Endodermal cell (in vitro differentiated cells): ENCODE measurements around the gene BNIP2. TPM values are rescaled to one million over a fixed set of nuclear protein-coding genes. Genes with fewer than 3 reads are reported as not detected.

ENCODE experiments used
- DNase-seq: peaks from one replicate; pipeline ENCODE4 v3.0.0-alpha.2; 2017
- H3K27ac ChIP-seq: 2 replicates; pipeline ENCODE4 v1.5.1; 2013; ENCODE audit warnings: mild to moderate bottlenecking, low read depth, low read length, moderate library complexity
- H3K27me3 ChIP-seq: 2 replicates; pipeline ENCODE4 v1.6.1; 2013; ENCODE audit warnings: mild to moderate bottlenecking, low read length, moderate library complexity; ENCODE audit not compliant: insufficient read depth, control insufficient read depth, poor library complexity, severe bottlenecking
- H3K36me3 ChIP-seq: 2 replicates; pipeline ENCODE4 v1.7.0; 2013; ENCODE audit warnings: mild to moderate bottlenecking, low read length, moderate library complexity; ENCODE audit not compliant: control insufficient read depth, insufficient read depth
- H3K4me1 ChIP-seq: one replicate; pipeline ENCODE4 v1.7.0; 2013; ENCODE audit warnings: low read length; ENCODE audit not compliant: control insufficient read depth, insufficient read depth
- H3K4me3 ChIP-seq: 2 replicates; pipeline ENCODE4 v1.5.1; 2013; ENCODE audit warnings: mild to moderate bottlenecking, low read length, moderate library complexity
- H3K9ac ChIP-seq: 2 replicates; pipeline ENCODE4 v1.6.1; 2013; ENCODE audit warnings: mild to moderate bottlenecking, low read length, moderate library complexity; ENCODE audit not compliant: poor library complexity, severe bottlenecking; ENCODE audit errors: extremely low read depth
- H3K9me3 ChIP-seq: 2 replicates; pipeline ENCODE4 v1.6.1; 2013; ENCODE audit warnings: mild to moderate bottlenecking, low read length, moderate library complexity; ENCODE audit not compliant: control insufficient read depth
- H3K27ac Mint-ChIP-seq: 2 replicates; pipeline ENCODE4 v1.8.0; 2020; ENCODE audit warnings: mixed read lengths
- H3K27me3 Mint-ChIP-seq: 2 replicates; pipeline ENCODE4 v1.8.0; 2021; ENCODE audit warnings: mild to moderate bottlenecking, mixed read lengths; ENCODE audit not compliant: insufficient read depth
- H3K36me3 Mint-ChIP-seq: 2 replicates; pipeline ENCODE4 v1.8.0; 2020; ENCODE audit warnings: low read depth, mixed read lengths
- H3K4me1 Mint-ChIP-seq: 2 replicates; pipeline ENCODE4 v1.8.0; 2020; ENCODE audit warnings: mixed read lengths
- H3K4me3 Mint-ChIP-seq: 2 replicates; pipeline ENCODE4 v1.8.0; 2020; ENCODE audit warnings: mild to moderate bottlenecking, moderate library complexity, mixed read lengths
- H3K9me3 Mint-ChIP-seq: 2 replicates; pipeline ENCODE4 v1.8.0; 2020; ENCODE audit warnings: mild to moderate bottlenecking, mixed read lengths
- WGBS, 2 experiments: methylation state at CpG; one replicate each; pipeline versions ENCODE4 v1.1.5 to v1.1.7; 2013; ENCODE audit warnings: missing lambda C conversion rate in 2 of 2, mixed read lengths in 1 of 2; ENCODE audit not compliant: insufficient coverage in 1 of 2, insufficient read length in 1 of 2; 5-methylcytosine and 5-hydroxymethylcytosine counted together
- total RNA-seq, 2 donors: library from RNA; stranded (reverse); fragmentation: NEBNext Ultra II Directional in 1 of 2; extraction: Animal tissue kit (Norgen Biotek cat#: 25700) in 1 of 2; gene quantifications; 2 replicates in 1 of 2; 3 replicates in 1 of 2; pipeline ENCODE4 v1.2.1, GENCODE V29; 2021
- TF ChIP-seq, protein P1 (sequence below): fragments of 200-600 bp; sonication (generic); conservative IDR thresholded peaks from 2 replicates; pipeline ENCODE4 v1.5.0; 2021; ENCODE audit warnings: antibody characterized with exemption, mild to moderate bottlenecking

BNIP2 gene
- total RNA-seq, 2 donors from 2014 or later, result 52.3 to 52.6 TPM

DNA sequence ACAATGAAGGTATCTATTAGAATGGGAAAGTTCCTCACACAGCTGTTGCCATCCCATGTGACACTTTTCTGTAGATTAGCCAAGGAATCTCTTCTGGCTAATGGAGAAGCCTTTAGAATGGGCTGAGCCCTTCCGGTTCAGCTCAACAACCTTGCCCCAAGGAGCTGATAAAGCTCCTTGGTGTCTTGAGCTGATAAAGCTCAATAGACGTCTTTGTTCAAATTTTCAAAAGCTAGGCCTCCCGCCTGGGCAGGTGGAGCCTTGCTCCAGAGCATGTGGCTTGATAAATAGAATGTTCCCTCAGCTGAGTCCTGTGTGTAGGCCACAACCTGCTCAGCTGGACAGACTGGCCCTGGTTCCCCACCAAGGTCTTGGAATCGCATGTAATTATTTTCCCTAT is 7.2 kb upstream of the BNIP2 start:
- no peaks in the 10 kb centered on the region for H3K9me3 ChIP-seq
- peaks cover 2% of the 10 kb centered on the region for H3K9me3 Mint-ChIP-seq
- H3K4me1 Mint-ChIP-seq, result peaks cover 36% of the 10 kb centered on the region
- TF ChIP-seq, protein P1, sequence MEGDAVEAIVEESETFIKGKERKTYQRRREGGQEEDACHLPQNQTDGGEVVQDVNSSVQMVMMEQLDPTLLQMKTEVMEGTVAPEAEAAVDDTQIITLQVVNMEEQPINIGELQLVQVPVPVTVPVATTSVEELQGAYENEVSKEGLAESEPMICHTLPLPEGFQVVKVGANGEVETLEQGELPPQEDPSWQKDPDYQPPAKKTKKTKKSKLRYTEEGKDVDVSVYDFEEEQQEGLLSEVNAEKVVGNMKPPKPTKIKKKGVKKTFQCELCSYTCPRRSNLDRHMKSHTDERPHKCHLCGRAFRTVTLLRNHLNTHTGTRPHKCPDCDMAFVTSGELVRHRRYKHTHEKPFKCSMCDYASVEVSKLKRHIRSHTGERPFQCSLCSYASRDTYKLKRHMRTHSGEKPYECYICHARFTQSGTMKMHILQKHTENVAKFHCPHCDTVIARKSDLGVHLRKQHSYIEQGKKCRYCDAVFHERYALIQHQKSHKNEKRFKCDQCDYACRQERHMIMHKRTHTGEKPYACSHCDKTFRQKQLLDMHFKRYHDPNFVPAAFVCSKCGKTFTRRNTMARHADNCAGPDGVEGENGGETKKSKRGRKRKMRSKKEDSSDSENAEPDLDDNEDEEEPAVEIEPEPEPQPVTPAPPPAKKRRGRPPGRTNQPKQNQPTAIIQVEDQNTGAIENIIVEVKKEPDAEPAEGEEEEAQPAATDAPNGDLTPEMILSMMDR, result no peak
- H3K4me3 ChIP-seq, result no peak overlapping the region
- H3K4me3 Mint-ChIP-seq, result no peak overlapping the region
- no peak overlapping the region for H3K27ac ChIP-seq
- no peak overlapping the region for H3K9ac ChIP-seq
- peak; percentile 62 for DNase-seq
- peaks cover 11% of the 10 kb centered on the region for H3K4me1 ChIP-seq
- H3K36me3 ChIP-seq, result no peaks in the 10 kb centered on the region
- H3K27me3 Mint-ChIP-seq, result peaks cover 5% of the 10 kb centered on the region
- H3K27me3 ChIP-seq, result no peaks in the 10 kb centered on the region
- peak overlapping the region; percentile 52 for H3K27ac Mint-ChIP-seq
- WGBS, 2 experiments, result 57 to 88% methylated on average over 4 of the region's 4 CpGs
- H3K36me3 Mint-ChIP-seq, result no peaks in the 10 kb centered on the region

DNA sequence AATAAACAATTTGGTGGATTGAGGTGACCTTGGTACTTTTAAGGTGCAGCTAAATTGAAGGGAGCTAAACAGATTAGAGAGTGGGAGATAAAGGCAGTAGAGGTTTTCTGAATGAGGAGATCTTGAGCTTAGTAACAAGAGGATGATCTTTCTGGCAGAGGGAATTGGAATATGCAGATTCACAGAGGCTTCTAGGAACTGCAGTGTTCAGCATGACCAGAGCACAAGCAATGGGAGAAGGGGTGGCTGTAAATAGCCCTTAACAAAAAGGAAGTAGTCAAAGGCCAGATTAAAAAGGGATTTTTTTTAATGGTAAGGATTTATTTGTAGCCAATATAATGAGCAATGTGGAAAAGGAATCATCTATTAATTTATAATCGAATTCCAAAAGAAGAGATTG is 5.7 kb upstream of the BNIP2 start:
- TF ChIP-seq, protein P1, result no peak
- Mint-ChIP-seq H3K27me3 (peaks cover 9% of the 10 kb centered on the region), H3K27ac (no peak overlapping the region), H3K4me3 (no peak overlapping the region), H3K9me3 (peaks cover 2% of the 10 kb centered on the region), H3K36me3 (no peaks in the 10 kb centered on the region), H3K4me1 (peaks cover 23% of the 10 kb centered on the region)
- Histone ChIP-seq H3K4me3 (no peak overlapping the region), H3K27me3 (no peaks in the 10 kb centered on the region), H3K27ac (no peak overlapping the region), H3K4me1 (peaks cover 14% of the 10 kb centered on the region), H3K9me3 (no peaks in the 10 kb centered on the region), H3K9ac (no peak overlapping the region), H3K36me3 (no peaks in the 10 kb centered on the region)
- WGBS, 2 experiments, result 93 to 100% methylated on average over 1 of the region's 1 CpG
- DNase-seq, result no peak

DNA sequence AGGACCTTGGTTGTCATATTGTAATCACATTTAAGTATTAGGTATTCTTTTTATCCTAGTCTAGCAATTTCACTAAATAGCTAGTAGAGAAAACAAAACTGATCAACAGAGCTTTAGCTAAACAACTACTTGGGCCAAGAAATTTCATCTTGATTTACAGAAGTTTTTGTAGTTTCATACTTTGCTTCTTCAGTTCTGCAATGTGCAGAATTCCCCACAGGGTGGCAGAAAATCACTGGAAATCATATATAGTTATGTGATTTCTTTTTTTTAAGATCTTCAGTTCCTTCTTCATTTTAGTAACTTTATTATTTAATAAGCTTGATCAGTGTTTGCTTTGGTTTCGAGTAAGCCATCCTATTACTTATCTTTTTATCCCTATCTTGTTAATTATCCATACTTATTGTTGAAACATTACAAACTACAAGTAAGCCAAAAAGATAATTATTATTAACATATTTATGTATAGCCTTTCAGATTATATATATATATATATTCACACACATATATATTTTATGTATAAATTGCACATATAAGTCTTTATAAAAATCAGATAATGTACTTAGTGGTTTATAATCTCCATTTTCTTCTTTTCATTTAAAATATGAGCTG is 2.2 kb upstream of the BNIP2 start:
- Histone ChIP-seq H3K4me3 (no peak overlapping the region), H3K27me3 (no peaks in the 10 kb centered on the region), H3K27ac (no peak overlapping the region), H3K9ac (no peak overlapping the region), H3K36me3 (peaks cover 8% of the 10 kb centered on the region), H3K4me1 (peaks cover 10% of the 10 kb centered on the region), H3K9me3 (no peaks in the 10 kb centered on the region)
- peaks cover 22% of the 10 kb centered on the region for H3K4me1 Mint-ChIP-seq
- WGBS, 2 experiments, result 69% methylated on average over 1 of the region's 1 CpG; no CpG with 5 or more reads in 1 of the 2 experiments
- H3K4me3 Mint-ChIP-seq, result no peak overlapping the region
- peaks cover 8% of the 10 kb centered on the region for H3K36me3 Mint-ChIP-seq
- no peak for DNase-seq
- TF ChIP-seq, protein P1, result peak; percentile 75
- H3K27me3 Mint-ChIP-seq, result peaks cover 9% of the 10 kb centered on the region
- H3K27ac Mint-ChIP-seq, result no peak overlapping the region
- peaks cover 2% of the 10 kb centered on the region for H3K9me3 Mint-ChIP-seq
